HEK293 (cell line): Measurements from ENCODE around the gene MACROD1.

Experiments used
- CTCF ChIA-PET: fragments of 350-600 bp; formaldehyde crosslinking; extraction: SDS; loops from one replicate; lab custom pipeline; 2021; ENCODE audit warnings: antibody characterized with exemption; lab: Yijun Ruan, JAX
- POLR2A ChIA-PET: fragments of 300-600 bp; formaldehyde crosslinking; extraction: SDS; loops from one replicate; lab custom pipeline; 2020; ENCODE audit warnings: antibody characterized with exemption, inconsistent platforms; lab: Yijun Ruan, JAX
- H3K27ac ChIP-seq: fragments of 200-500 bp; sonication (Bioruptor generic); 2 replicates; pipeline ENCODE4 v1.5.1; 2014; ENCODE audit warnings: low read depth, low read length, control low read depth, inconsistent platforms; ENCODE audit errors: extremely low read depth
- H3K36me3 ChIP-seq, 2 experiments: fragments of 200-500 bp in 1 of 2; sonication (Bioruptor generic) in 1 of 2; 1 replicate in 1 of 2; 2 replicates in 1 of 2; pipeline ENCODE4 v1.5.1; 2014 to 2017; ENCODE audit warnings: inconsistent platforms in 2 of 2, low read length in 2 of 2; ENCODE audit not compliant: control insufficient read depth in 2 of 2, insufficient read depth in 1 of 2
- H3K4me1 ChIP-seq: fragments of 200-500 bp; sonication (Bioruptor generic); 2 replicates; pipeline ENCODE4 v1.5.1; 2014; ENCODE audit warnings: mild to moderate bottlenecking, low read length, inconsistent platforms; ENCODE audit not compliant: control insufficient read depth, insufficient read depth
- H3K4me3 ChIP-seq: 2 replicates; pipeline ENCODE4 v1.5.1; 2011; ENCODE audit warnings: low read depth, mild to moderate bottlenecking, control low read depth, low read length, moderate library complexity
- H3K9me3 ChIP-seq: fragments of 200-500 bp; sonication (Bioruptor generic); 2 replicates; pipeline ENCODE4 v1.5.1; 2014; ENCODE audit warnings: low read depth, low read length, inconsistent platforms; ENCODE audit not compliant: control insufficient read depth, insufficient read depth
- IKZF3 ChIP-seq: fragments of 450-650 bp; IDR thresholded peaks from 2 replicates; pipeline ENCODE4 v1.5.0; 2018; ENCODE audit warnings: missing biosample characterization, mild to moderate bottlenecking, missing genetic modification characterization, moderate library complexity
- MYNN ChIP-seq: fragments of 450-650 bp; formaldehyde crosslinking; IDR thresholded peaks from 2 replicates; pipeline ENCODE4 v1.5.1; 2016; ENCODE audit warnings: missing biosample characterization, missing genetic modification characterization, borderline replicate concordance
- ZFP3 ChIP-seq: fragments of 450-650 bp; formaldehyde crosslinking; IDR thresholded peaks from 2 replicates; pipeline ENCODE4 v1.5.1; 2016; ENCODE audit warnings: low read depth, missing biosample characterization, missing genetic modification characterization
- ZNF423 ChIP-seq: fragments of 450-650 bp; formaldehyde crosslinking; IDR thresholded peaks from 2 replicates; pipeline ENCODE4 v1.5.1; 2016; ENCODE audit warnings: missing biosample characterization, missing genetic modification characterization
- ZNF555 ChIP-seq: fragments of 450-650 bp; formaldehyde crosslinking; conservative IDR thresholded peaks from 2 replicates; pipeline ENCODE4 v1.5.1; 2017; ENCODE audit warnings: missing biosample characterization, mild to moderate bottlenecking, missing genetic modification characterization, inconsistent platforms
- ZNF623 ChIP-seq: fragments of 450-650 bp; formaldehyde crosslinking; IDR thresholded peaks from 2 replicates; pipeline ENCODE4 v1.5.1; 2016; ENCODE audit warnings: missing biosample characterization, missing genetic modification characterization
- ZNF654 ChIP-seq: fragments of 450-650 bp; formaldehyde crosslinking; IDR thresholded peaks from 2 replicates; pipeline ENCODE4 v1.5.1; 2016; ENCODE audit warnings: low read depth, missing biosample characterization, missing genetic modification characterization
- ZSCAN30 ChIP-seq: fragments of 450-650 bp; IDR thresholded peaks from 2 replicates; pipeline ENCODE4 v1.5.1; 2018; ENCODE audit warnings: missing biosample characterization, mild to moderate bottlenecking, missing genetic modification characterization, moderate library complexity
- TF ChIP-seq, protein P1 (sequence below): fragments of 450-650 bp; formaldehyde crosslinking; IDR thresholded peaks from 2 replicates; pipeline ENCODE4 v1.5.1; 2016; ENCODE audit warnings: missing biosample characterization, missing genetic modification characterization
- TF ChIP-seq, protein P2 (sequence below): fragments of 450-650 bp; formaldehyde crosslinking; IDR thresholded peaks from 2 replicates; pipeline ENCODE4 v1.5.1; 2016; ENCODE audit warnings: missing biosample characterization, missing genetic modification characterization
- TF ChIP-seq, protein P3 (sequence below): fragments of 450-650 bp; formaldehyde crosslinking; IDR thresholded peaks from 2 replicates; pipeline ENCODE4 v1.5.1; 2017; ENCODE audit warnings: missing biosample characterization, missing genetic modification characterization
- TF ChIP-seq, protein P4 (sequence below): fragments of 450-650 bp; formaldehyde crosslinking; IDR thresholded peaks from 2 replicates; pipeline ENCODE4 v1.5.1; 2016; ENCODE audit warnings: missing biosample characterization, missing genetic modification characterization
- TF ChIP-seq, protein P5 (sequence below): fragments of 450-650 bp; formaldehyde crosslinking; IDR thresholded peaks from 2 replicates; pipeline ENCODE4 v1.5.1; 2016; ENCODE audit warnings: missing biosample characterization, missing genetic modification characterization

The MACROD1 gene

DNA sequence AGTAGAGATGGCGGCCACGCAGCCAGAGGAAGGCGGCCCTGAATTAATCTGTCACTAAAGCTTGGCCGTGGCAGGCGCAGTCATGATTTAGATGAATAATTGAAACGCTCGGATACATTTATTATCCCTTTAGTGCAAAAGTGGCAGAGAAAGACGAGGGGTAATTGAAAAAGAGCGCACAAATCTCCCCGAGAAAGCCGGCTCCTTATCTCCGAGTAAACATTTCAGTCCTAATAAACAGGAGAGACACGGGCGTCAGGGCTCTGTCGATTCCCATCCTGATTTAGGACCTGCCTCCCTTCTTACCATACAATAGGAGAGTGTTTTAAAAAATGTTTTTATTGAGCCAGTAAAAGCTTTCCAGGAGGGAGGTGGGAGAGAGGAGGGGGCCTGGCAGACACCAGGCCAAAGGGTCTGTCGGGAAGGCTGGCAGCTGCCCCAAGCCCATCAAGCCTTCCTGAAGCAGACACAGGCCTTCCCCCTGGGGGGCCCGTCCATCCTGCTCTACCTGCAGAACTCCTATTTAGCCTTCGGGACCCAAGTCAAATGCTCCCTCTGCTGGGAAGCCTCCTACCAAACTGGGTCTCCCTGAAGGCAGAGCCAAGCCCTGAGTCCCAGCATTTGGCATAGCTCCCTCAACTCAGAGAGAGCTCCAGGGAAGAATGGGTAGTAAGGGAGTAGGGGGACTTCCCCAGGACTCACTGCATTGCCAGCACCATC is 156.8 kb downstream of the MACROD1 start (continued):
- TF ChIP-seq, protein P1, sequence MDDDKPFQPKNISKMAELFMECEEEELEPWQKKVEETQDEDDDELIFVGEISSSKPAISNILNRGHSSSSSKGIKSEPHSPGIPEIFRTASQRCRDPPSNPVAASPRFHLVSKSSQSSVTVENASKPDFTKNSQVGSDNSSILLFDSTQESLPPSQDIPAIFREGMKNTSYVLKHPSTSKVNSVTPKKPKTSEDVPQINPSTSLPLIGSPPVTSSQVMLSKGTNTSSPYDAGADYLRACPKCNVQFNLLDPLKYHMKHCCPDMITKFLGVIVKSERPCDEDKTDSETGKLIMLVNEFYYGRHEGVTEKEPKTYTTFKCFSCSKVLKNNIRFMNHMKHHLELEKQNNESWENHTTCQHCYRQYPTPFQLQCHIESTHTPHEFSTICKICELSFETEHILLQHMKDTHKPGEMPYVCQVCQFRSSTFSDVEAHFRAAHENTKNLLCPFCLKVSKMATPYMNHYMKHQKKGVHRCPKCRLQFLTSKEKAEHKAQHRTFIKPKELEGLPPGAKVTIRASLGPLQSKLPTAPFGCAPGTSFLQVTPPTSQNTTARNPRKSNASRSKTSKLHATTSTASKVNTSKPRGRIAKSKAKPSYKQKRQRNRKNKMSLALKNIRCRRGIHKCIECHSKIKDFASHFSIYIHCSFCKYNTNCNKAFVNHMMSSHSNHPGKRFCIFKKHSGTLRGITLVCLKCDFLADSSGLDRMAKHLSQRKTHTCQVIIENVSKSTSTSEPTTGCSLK (tag by site-specific recombination), result no peak
- TF ChIP-seq, protein P2, sequence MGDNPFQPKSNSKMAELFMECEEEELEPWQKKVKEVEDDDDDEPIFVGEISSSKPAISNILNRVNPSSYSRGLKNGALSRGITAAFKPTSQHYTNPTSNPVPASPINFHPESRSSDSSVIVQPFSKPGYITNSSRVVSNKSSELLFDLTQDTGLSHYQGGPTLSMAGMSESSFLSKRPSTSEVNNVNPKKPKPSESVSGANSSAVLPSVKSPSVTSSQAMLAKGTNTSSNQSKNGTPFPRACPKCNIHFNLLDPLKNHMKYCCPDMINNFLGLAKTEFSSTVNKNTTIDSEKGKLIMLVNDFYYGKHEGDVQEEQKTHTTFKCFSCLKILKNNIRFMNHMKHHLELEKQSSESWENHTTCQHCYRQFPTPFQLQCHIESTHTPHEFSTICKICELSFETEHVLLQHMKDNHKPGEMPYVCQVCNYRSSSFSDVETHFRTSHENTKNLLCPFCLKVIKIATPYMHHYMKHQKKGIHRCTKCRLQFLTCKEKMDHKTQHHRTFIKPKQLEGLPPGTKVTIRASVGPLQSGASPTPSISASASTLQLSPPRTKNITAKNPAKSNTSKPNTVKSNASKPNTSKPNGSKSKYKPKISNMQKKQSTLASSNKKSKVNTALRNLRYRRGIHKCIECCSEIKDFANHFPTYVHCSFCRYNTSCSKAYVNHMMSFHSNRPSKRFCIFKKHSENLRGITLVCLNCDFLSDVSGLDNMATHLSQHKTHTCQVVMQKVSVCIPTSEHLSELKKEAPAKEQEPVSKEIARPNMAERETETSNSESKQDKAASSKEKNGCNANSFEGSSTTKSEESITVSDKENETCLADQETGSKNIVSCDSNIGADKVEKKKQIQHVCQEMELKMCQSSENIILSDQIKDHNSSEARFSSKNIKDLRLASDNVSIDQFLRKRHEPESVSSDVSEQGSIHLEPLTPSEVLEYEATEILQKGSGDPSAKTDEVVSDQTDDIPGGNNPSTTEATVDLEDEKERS, result no peak
- TF ChIP-seq, protein P3, sequence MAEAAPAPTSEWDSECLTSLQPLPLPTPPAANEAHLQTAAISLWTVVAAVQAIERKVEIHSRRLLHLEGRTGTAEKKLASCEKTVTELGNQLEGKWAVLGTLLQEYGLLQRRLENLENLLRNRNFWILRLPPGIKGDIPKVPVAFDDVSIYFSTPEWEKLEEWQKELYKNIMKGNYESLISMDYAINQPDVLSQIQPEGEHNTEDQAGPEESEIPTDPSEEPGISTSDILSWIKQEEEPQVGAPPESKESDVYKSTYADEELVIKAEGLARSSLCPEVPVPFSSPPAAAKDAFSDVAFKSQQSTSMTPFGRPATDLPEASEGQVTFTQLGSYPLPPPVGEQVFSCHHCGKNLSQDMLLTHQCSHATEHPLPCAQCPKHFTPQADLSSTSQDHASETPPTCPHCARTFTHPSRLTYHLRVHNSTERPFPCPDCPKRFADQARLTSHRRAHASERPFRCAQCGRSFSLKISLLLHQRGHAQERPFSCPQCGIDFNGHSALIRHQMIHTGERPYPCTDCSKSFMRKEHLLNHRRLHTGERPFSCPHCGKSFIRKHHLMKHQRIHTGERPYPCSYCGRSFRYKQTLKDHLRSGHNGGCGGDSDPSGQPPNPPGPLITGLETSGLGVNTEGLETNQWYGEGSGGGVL, result no peak
- TF ChIP-seq, protein P4, sequence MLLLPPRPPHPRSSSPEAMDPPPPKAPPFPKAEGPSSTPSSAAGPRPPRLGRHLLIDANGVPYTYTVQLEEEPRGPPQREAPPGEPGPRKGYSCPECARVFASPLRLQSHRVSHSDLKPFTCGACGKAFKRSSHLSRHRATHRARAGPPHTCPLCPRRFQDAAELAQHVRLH (tag by site-specific recombination), result no peak
- no peak for TF ChIP-seq MYNN
- no peak for TF ChIP-seq ZNF555
- TF ChIP-seq ZSCAN30 (tag by site-specific recombination), result no peak
- no peak for TF ChIP-seq IKZF3 (tag by site-specific recombination)
- TF ChIP-seq, all 188 proteins: peak for 3

DNA sequence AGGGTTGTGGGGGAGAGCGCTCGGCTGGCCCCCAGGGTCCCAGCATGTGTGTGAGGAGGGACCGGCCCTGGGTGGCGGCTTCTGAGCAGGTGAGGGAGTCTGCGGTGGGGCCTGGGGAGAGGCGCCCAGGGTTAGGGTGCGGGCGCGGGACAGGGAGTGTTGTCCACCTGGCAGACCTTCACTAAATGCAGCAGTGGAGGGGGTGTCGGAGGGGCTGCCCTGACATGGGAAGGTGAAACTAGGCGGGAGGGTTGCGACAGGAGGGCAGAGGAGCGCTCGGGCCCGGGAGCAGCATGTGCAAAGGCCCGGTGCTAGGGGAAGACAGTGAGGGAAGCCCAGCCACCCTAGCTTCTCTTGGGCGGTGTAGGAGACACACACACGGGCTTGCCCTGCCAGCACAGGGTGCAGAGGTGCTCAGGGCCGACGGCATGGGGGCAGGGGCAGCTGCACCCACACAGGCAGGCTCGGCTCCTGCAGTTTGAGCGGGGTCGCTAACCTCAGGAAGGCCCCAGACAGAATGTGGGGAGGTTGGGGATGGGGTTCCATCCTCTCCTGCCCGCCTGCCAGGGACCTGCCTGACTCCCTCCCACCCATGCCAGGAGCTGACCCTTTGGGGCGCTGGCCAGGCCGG is 157.5 kb downstream of the MACROD1 start:
- ChIA-PET POLR2A (interaction anchor here (1.3 kb wide), 1 partner anchor 177 kb away, joined by 3 read pairs; the partner anchor contains the start of gene STIP1), CTCF (interaction anchor here (1.5 kb wide), 1 partner anchor 139 kb away, joined by 9 read pairs; no protein-coding TSS in a partner anchor)
- peak; percentile 96 for TF ChIP-seq ZNF623
- no peak for TF ChIP-seq ZFP3 (tag by site-specific recombination)
- TF ChIP-seq, protein P5, sequence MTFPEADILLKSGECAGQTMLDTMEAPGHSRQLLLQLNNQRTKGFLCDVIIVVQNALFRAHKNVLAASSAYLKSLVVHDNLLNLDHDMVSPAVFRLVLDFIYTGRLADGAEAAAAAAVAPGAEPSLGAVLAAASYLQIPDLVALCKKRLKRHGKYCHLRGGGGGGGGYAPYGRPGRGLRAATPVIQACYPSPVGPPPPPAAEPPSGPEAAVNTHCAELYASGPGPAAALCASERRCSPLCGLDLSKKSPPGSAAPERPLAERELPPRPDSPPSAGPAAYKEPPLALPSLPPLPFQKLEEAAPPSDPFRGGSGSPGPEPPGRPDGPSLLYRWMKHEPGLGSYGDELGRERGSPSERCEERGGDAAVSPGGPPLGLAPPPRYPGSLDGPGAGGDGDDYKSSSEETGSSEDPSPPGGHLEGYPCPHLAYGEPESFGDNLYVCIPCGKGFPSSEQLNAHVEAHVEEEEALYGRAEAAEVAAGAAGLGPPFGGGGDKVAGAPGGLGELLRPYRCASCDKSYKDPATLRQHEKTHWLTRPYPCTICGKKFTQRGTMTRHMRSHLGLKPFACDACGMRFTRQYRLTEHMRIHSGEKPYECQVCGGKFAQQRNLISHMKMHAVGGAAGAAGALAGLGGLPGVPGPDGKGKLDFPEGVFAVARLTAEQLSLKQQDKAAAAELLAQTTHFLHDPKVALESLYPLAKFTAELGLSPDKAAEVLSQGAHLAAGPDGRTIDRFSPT (tag by site-specific recombination), result peak; percentile 26; the same call in 1 of the 2 replicates
- TF ChIP-seq ZNF423 (tag by site-specific recombination), result 0 out of 2 replicates have a peak, but pooled peaks have one; percentile 9
- no peak for TF ChIP-seq ZNF654 (tag by site-specific recombination)

More for the DNA sequence above, 157.5 kb downstream of the MACROD1 start:
- H3K9me3 ChIP-seq, result no peaks in the 10 kb centered on the region
- no peak overlapping the region for H3K4me3 ChIP-seq
- no peak overlapping the region for H3K27ac ChIP-seq
- H3K36me3 ChIP-seq, result peaks cover 0 to 3% of the 10 kb centered on the region in 2 experiments; a peak in 1 of 3 replicates
- no peaks in the 10 kb centered on the region for H3K4me1 ChIP-seq
